Measurements from ENCODE around the gene AGMO.
"Not testable (repeated sequence)": the region's sequence is repeated elsewhere in the genome, so short reads cannot be mapped to it uniquely, and the experiment has no call there.

Gene AGMO

GRCh38 chr7:15326044-15326644 lies 235.7 kb downstream of the AGMO start:
- no peak for DNase-seq (ENCODE audit: low read depth, low spot score)

GRCh38 chr7:15323550-15323949 lies 238.3 kb downstream of the AGMO start:
- no peak for DNase-seq (ENCODE audit: low read depth, low spot score)

- DNase-seq (ENCODE audit: low read depth, low spot score): no peak
Observed at GRCh38 chr7:15317215-15317614, 244.6 kb downstream of the AGMO start.

- no peak for DNase-seq (ENCODE audit: low read depth, low spot score)
Observed at GRCh38 chr7:15315678-15316077, 246.1 kb downstream of the AGMO start.

- DNase-seq (ENCODE audit: low read depth, low spot score): no peak
Observed at GRCh38 chr7:15314922-15315321, 246.9 kb downstream of the AGMO start.

- DNase-seq (ENCODE audit: low read depth, low spot score): no peak
Observed at GRCh38 chr7:15313361-15313760, 248.5 kb downstream of the AGMO start.

GRCh38 chr7:15309872-15310271 lies 251.9 kb downstream of the AGMO start:
- DNase-seq (ENCODE audit: low read depth, low spot score): no peak

GRCh38 chr7:15308821-15309220 lies 253.0 kb downstream of the AGMO start:
- no peak for DNase-seq (ENCODE audit: low read depth, low spot score)

GRCh38 chr7:15306296-15306695 lies 255.5 kb downstream of the AGMO start:
- DNase-seq (ENCODE audit: low read depth, low spot score): no peak

GRCh38 chr7:15305002-15305600 lies 256.7 kb downstream of the AGMO start:
- no peak for DNase-seq (ENCODE audit: low read depth, low spot score)

- no peak for DNase-seq (ENCODE audit: low read depth, low spot score)
Observed at GRCh38 chr7:15303357-15303756, 258.5 kb downstream of the AGMO start.

GRCh38 chr7:15300986-15301385 lies 260.8 kb downstream of the AGMO start:
- not testable (repeated sequence) for DNase-seq (ENCODE audit: low read depth, low spot score)

GRCh38 chr7:15292138-15292537 lies 269.7 kb downstream of the AGMO start:
- no peak for DNase-seq (ENCODE audit: low read depth, low spot score)

GRCh38 chr7:15291699-15292098 lies 270.1 kb downstream of the AGMO start:
- DNase-seq (ENCODE audit: low read depth, low spot score): no peak

GRCh38 chr7:15288741-15289140 lies 273.1 kb downstream of the AGMO start:
- no peak for DNase-seq (ENCODE audit: low read depth, low spot score)

- no peak for DNase-seq (ENCODE audit: low read depth, low spot score)
Observed at GRCh38 chr7:15284396-15284795, 277.4 kb downstream of the AGMO start.

GRCh38 chr7:15280078-15280733 lies 281.6 kb downstream of the AGMO start:
- no peak for DNase-seq (ENCODE audit: low read depth, low spot score)

GRCh38 chr7:15279640-15280039 lies 282.2 kb downstream of the AGMO start:
- no peak for DNase-seq (ENCODE audit: low read depth, low spot score)

GRCh38 chr7:15257689-15258088 lies 304.1 kb downstream of the AGMO start:
- DNase-seq (ENCODE audit: low read depth, low spot score): no peak

- DNase-seq (ENCODE audit: low read depth, low spot score): no peak
Observed at GRCh38 chr7:15252181-15252580, 309.6 kb downstream of the AGMO start.

- no peak for DNase-seq (ENCODE audit: low read depth, low spot score)
Observed at GRCh38 chr7:15248514-15248913, 313.3 kb downstream of the AGMO start.

GRCh38 chr7:15245831-15246230 lies 316.0 kb downstream of the AGMO start:
- no peak for DNase-seq (ENCODE audit: low read depth, low spot score)

GRCh38 chr7:15239801-15240200 lies 322.0 kb downstream of the AGMO start:
- no peak for DNase-seq (ENCODE audit: low read depth, low spot score)
